DND-41 (cell line): Measurements from ENCODE around the gene TCF7L2.

Experiments used
- EZH2 ChIP-seq: IDR thresholded peaks from 3 replicates; pipeline ENCODE4 v1.6.1; 2012; ENCODE audit warnings: borderline replicate concordance, low read depth, mild to moderate bottlenecking, moderate library complexity, low read length, inconsistent platforms; ENCODE audit not compliant: severe bottlenecking
- TF ChIP-seq, protein P1 (sequence below): IDR thresholded peaks from 2 replicates; pipeline ENCODE4 v1.5.1; 2012; ENCODE audit warnings: borderline replicate concordance, low read length, moderate library complexity, mild to moderate bottlenecking; ENCODE audit not compliant: poor library complexity, severe bottlenecking; ENCODE audit errors: extremely low read depth

DNA sequence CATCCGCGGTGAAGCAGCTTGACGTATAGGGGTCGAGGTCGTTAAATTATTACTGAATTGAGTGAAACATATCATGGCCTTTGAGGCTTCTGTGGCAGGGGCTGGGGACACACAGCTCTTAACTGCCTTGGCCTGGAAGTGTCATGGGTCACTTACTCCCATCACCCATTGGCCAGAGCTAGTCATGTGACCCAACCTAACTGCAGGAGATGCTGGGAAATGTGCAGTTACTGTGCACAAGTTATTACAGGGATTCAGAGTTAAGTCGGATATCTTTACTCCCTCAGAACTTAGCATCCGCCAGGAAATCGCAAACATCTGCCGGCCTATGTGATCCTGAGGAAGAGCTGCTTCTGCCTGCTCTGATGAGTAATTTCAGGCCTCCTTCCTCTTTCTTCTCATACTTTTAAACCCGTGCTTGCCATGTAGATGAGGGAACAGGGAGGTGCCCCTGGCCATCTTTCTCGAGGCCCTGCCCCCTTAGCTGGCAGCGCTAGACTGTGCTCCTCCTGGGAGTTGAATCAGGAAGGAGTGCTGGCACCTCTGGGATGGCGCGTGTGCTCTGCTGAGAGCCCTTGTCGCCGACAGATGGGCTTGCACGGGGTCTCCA is 203.6 kb downstream of the TCF7L2 start:
- TF ChIP-seq, protein P1, sequence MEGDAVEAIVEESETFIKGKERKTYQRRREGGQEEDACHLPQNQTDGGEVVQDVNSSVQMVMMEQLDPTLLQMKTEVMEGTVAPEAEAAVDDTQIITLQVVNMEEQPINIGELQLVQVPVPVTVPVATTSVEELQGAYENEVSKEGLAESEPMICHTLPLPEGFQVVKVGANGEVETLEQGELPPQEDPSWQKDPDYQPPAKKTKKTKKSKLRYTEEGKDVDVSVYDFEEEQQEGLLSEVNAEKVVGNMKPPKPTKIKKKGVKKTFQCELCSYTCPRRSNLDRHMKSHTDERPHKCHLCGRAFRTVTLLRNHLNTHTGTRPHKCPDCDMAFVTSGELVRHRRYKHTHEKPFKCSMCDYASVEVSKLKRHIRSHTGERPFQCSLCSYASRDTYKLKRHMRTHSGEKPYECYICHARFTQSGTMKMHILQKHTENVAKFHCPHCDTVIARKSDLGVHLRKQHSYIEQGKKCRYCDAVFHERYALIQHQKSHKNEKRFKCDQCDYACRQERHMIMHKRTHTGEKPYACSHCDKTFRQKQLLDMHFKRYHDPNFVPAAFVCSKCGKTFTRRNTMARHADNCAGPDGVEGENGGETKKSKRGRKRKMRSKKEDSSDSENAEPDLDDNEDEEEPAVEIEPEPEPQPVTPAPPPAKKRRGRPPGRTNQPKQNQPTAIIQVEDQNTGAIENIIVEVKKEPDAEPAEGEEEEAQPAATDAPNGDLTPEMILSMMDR, result no peak
- TF ChIP-seq EZH2, result no peak
